Memory B cell (primary cell): ENCODE results near the gene FAM229A.

Experiments
- ATAC-seq: fragments of 150-1000 bp; cut with Tn5 transposase; 2 replicates; pipeline ENCODE4 v1.10.0; 2021; ENCODE audit warnings: low read depth, mild to moderate bottlenecking, moderate library complexity
- DNase-seq, 2 donors: peaks; one replicate each; pipeline ENCODE4 v3.0.0; 2022; ENCODE audit warnings: low spot score in 2 of 2
- H3K27ac Mint-ChIP-seq: one replicate; pipeline ENCODE4 v1.8.0; 2022; ENCODE audit warnings: mild to moderate bottlenecking, moderate library complexity, mixed read lengths
- H3K27me3 Mint-ChIP-seq: one replicate; pipeline ENCODE4 v1.8.0; 2022; ENCODE audit warnings: mixed read lengths
- H3K36me3 Mint-ChIP-seq: one replicate; pipeline ENCODE4 v1.8.0; 2022; ENCODE audit warnings: mild to moderate bottlenecking, mixed read lengths
- H3K4me1 Mint-ChIP-seq: one replicate; pipeline ENCODE4 v1.8.0; 2022; ENCODE audit warnings: mixed read lengths
- H3K4me3 Mint-ChIP-seq: one replicate; pipeline ENCODE4 v1.8.0; 2022; ENCODE audit warnings: mild to moderate bottlenecking, moderate library complexity, mixed read lengths
- H3K9me3 Mint-ChIP-seq: one replicate; pipeline ENCODE4 v1.8.0; 2022; ENCODE audit warnings: mixed read lengths

The FAM229A gene

DNA sequence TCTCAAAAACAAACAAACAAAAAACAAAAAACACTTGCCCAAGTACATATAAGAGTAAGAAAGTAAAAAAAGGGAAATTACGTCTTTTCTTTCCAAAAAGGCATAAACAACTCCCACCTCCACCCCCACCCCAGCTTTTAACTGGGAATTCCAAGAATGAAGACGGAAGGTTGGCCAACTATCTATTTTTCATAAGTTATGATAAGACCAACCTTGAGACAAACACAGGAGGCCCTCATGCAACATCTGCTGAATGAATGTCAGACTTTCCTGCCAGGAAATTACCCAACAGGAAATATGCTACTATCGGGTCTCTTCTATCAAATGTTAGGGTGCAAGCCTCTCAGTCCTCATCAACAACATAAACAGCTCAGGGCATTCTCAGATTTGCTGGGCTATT, 30.0 kb upstream of the FAM229A start:
- H3K36me3 Mint-ChIP-seq = peaks cover 4% of the 10 kb centered on the region
- H3K27ac Mint-ChIP-seq = no peak overlapping the region
- H3K4me1 Mint-ChIP-seq = peaks cover 13% of the 10 kb centered on the region
- DNase-seq (no peak), ATAC-seq (no peak)
- H3K4me3 Mint-ChIP-seq = peak overlapping the region; percentile 11
- H3K9me3 Mint-ChIP-seq = no peaks in the 10 kb centered on the region
- H3K27me3 Mint-ChIP-seq = no peaks in the 10 kb centered on the region

DNA sequence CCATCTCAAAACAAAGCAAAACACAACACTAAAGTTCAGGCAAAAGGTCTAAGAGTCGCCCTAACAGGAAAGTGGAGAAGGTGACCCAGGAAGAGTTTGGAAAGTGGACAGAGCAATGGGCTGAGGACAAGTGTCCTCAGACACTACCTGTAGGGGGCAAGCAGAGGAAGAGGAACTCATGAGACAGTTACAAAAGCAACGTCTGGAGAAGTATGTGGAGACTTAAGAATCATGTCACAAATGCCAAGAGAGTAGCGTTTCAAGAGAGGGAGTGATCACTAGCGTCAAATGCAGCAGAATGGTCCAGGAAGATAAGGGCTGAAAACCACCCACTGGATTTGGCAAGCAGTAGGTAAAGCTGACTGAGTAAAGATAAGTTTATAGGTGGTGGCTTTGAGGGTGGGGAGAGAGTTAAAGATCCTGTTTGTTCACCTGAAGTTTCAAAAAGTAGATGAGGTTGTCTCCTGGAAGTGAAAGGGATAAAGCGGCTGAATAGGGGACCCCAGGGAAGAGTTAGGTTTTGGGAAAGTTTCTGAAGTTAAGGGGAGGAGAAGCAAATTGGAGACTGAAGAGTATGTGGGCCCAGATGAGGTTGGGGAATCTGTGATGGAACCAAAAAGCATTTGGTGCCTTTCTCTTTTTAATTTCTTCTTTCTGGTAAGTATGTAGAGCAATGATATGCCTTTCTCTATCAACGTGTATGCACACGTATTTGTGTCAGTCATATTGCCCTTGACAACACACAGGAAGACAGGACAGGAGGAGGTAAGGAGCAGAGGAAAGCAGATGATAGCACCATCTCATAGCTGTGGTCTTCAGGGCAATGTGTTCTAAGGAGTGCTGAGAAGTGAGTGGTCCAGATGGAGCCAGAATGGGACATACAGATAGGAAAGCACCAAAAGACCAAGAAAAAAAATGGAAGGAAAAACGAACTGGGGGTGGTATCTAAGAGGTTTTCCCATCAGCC, 28.9 kb upstream of the FAM229A start:
- ATAC-seq = no peak
- H3K4me3 Mint-ChIP-seq = no peak overlapping the region
- no peak for DNase-seq
- H3K9me3 Mint-ChIP-seq = no peaks in the 10 kb centered on the region
- no peaks in the 10 kb centered on the region for H3K27me3 Mint-ChIP-seq
- peaks cover 13% of the 10 kb centered on the region for H3K4me1 Mint-ChIP-seq
- H3K36me3 Mint-ChIP-seq = peaks cover 6% of the 10 kb centered on the region
- H3K27ac Mint-ChIP-seq = no peak overlapping the region

DNA sequence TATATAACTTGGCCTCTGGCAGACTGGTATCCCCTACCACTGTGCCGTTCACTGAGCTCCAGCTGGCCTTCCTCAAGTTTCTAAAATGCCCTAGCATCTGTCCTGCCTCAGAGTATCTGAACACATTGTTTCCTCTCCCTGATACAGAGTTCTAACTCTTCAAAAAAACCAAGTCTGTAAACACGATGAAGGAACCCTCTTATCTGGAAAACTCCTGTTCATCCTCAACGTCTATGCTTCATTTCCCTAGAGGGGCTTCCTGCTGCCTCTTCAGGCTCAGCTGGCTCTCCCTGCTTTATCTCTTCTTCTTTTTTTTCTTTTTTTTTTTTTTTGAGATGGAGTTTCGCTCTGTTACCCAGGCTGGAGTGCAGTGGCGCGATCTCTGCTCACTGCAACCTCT, 26.4 kb upstream of the FAM229A start:
- DNase-seq (no peak), ATAC-seq (no peak)
- Mint-ChIP-seq H3K4me3 (no peak overlapping the region), H3K4me1 (peaks cover 6% of the 10 kb centered on the region), H3K9me3 (no peaks in the 10 kb centered on the region), H3K27me3 (no peaks in the 10 kb centered on the region), H3K27ac (no peak overlapping the region), H3K36me3 (peaks cover 11% of the 10 kb centered on the region)

DNA sequence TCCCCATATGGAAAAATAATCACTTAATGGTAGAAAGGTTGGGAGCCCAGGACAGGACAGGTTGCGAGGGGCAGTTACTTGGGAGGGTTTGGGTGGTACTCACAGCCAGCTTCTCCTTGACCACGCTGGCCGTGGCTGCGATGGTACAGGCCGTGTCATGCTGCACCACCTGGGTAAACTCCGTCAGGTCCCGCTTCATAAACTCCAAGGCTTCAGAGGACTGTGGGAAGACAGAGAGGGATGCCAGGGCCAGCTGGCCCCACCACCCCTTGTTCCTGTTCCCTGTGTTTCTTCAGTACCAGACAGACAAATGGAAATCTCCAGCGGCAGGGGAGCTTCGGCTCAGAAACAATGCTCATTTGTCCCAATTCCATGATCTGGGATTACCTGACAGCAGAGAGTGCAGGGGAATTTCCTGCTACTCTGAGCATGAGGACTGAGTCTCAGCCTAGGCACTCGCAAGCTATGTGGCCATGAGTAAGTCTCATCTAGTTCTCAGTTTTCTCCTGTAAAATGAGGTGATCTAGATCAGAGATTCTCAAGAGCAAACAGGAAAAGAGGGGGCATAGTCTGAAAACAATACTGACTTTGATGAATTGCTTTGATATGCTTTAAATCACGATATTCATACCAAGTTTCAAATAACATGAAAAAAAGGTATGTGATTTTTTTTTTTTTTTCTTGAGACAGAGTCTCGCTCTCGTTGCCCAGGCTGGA, 24.5 kb upstream of the FAM229A start:
- no peak overlapping the region for H3K4me3 Mint-ChIP-seq
- peaks cover 16% of the 10 kb centered on the region for H3K36me3 Mint-ChIP-seq
- ATAC-seq (no peak), DNase-seq (no peak)
- no peak overlapping the region for H3K27ac Mint-ChIP-seq
- no peaks in the 10 kb centered on the region for H3K4me1 Mint-ChIP-seq
- H3K27me3 Mint-ChIP-seq = no peaks in the 10 kb centered on the region
- H3K9me3 Mint-ChIP-seq = no peaks in the 10 kb centered on the region

DNA sequence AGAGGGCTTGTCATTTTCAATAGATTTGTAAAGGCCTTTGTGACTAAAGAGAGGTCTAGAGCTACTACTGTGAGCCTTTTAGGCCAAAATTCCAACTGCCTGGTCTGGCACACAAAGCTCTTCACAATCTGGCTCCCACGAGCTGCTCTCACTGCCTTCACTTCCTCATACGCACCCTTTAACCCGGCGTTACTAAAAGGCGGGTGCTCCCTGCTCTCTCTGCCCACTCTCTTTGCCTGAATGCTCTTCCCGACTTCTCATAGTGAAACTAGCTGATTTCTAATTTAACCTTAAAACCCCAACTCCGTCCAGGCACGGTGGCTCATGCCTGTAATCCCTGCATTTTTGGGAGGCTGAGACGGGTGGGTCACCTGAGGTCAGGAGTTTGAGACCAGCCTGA, 17.8 kb upstream of the FAM229A start:
- H3K36me3 Mint-ChIP-seq = peaks cover 41% of the 10 kb centered on the region
- ATAC-seq = no peak
- H3K4me3 Mint-ChIP-seq = no peak overlapping the region
- H3K4me1 Mint-ChIP-seq = no peaks in the 10 kb centered on the region
- no peaks in the 10 kb centered on the region for H3K9me3 Mint-ChIP-seq
- H3K27ac Mint-ChIP-seq = no peak overlapping the region
- no peaks in the 10 kb centered on the region for H3K27me3 Mint-ChIP-seq
- no peak for DNase-seq

DNA sequence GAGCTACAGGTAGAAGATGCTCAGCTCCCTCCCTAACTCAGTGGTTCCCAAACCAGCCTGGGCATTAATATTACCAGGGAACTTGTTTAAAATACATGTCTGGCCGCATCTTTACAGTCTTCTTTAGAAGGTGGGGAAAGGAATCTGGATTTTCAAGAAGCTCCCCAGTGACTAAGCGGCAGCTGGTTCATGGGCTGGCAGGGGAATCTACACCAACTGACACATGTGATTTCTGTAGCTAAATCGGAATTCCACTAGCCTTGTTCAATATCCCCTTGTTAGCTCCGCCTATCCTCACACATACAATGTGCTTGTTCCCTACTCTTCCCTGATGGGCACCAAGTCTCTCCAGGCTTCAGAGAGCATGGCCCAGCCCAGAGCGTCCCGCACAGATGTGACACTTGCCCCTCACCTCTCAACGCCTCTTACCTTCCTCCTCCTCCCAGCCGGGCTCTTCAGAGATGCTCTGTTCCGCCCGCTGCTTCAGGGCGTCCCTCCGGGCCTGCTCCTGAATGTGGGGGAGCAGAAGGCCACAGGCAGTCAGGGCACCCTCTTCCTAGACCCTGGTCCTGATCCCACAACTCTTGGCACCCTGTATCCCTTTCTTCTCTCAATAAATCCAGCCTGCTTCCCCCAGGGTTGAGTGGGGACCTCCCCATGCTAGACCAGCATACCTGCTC, 15.4 kb upstream of the FAM229A start:
- ATAC-seq = no peak
- no peak for DNase-seq
- Mint-ChIP-seq H3K36me3 (peaks cover 46% of the 10 kb centered on the region), H3K4me1 (peaks cover 7% of the 10 kb centered on the region), H3K27me3 (no peaks in the 10 kb centered on the region), H3K27ac (no peak overlapping the region), H3K4me3 (no peak overlapping the region), H3K9me3 (no peaks in the 10 kb centered on the region)

DNA sequence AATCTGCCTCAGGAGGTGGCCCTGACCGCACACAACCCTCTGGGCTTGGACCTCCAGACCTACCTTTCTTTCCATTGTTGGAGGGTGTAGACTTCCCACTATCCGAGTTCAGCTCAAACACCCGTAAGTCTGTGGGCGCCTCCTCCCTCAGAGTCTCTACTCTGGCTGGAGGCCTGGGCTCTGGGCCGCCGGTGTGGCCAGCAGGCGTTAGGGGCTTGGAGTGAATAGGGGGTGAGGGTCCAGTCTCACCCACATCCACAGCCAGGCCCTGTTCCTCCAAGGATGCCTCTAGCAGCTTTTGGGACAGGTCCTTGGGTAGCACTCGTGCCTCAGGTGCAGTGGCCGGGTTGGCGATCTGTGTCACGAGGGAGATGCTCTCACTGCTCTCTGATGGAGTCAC, 13.9 kb upstream of the FAM229A start:
- H3K4me1 Mint-ChIP-seq = peaks cover 17% of the 10 kb centered on the region
- no peaks in the 10 kb centered on the region for H3K9me3 Mint-ChIP-seq
- no peaks in the 10 kb centered on the region for H3K27me3 Mint-ChIP-seq
- H3K4me3 Mint-ChIP-seq = no peak overlapping the region
- H3K27ac Mint-ChIP-seq = no peak overlapping the region
- no peak for ATAC-seq
- peaks cover 47% of the 10 kb centered on the region for H3K36me3 Mint-ChIP-seq
- no peak for DNase-seq

DNA sequence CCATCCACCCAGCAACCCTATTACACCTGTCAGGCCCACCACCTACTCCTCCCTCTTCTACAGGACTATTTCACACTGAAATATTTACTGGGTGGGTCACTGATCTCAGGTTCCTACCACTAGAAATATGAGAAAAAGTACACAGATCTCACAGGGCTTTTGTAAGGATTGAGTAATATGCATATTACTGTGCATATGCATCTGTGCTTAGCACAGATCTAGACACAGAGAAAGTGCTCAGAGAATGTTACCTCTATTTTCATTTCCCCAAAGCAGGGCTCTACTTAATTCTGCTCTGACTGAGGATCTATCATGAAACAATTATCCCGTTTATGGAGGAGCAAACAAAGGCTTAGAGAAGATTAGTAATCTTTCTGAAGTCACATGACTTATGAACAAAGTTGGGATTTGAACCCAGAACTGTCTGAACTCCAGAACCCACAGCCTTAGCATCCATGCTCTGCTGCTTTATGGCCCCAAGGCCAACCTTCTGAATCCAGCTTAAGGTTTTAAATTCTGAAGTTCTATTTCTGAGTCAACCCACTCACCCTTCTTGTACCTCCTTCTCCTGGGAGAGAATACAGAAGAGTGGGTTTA, 11.8 kb upstream of the FAM229A start:
- Mint-ChIP-seq H3K27ac (peak overlapping the region; percentile 41), H3K9me3 (no peaks in the 10 kb centered on the region), H3K36me3 (peaks cover 36% of the 10 kb centered on the region), H3K4me1 (peaks cover 17% of the 10 kb centered on the region), H3K4me3 (no peak overlapping the region), H3K27me3 (no peaks in the 10 kb centered on the region)
- ATAC-seq (no peak), DNase-seq (no peak)

DNA sequence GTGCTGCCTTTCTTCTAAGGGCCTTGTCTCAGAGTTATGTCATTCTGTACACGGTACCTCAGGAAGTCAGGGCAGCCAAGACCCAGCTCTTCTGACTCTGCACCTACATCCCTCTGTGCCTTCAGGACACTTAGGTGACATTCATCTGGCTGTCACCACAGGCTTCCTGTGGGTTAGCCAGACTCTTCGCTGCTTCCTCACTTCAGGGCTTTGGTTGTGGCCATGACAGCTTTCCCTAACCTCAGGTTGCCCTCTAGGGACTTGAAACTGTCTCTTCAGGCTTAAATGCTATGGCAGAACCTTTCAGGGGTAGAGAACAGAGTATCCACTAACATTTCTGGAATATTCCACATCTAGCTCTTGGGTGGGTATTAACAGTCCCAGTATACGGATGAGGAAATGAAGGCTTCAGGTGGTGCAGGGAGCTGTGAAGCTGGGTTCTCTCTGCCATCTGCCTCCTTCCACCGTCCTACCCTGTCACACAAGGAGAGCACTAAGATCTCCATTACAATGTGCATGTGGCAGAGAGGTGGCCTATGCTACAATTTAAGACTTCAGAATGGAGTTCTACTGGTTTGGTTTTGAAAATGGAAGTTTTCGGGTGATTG, 10.0 kb upstream of the FAM229A start:
- H3K27ac Mint-ChIP-seq = peak overlapping the region; percentile 8
- H3K27me3 Mint-ChIP-seq = no peaks in the 10 kb centered on the region
- DNase-seq (no peak), ATAC-seq (peak; percentile 87)
- peaks cover 17% of the 10 kb centered on the region for H3K4me1 Mint-ChIP-seq
- H3K9me3 Mint-ChIP-seq = no peaks in the 10 kb centered on the region
- no peak overlapping the region for H3K4me3 Mint-ChIP-seq
- H3K36me3 Mint-ChIP-seq = peaks cover 27% of the 10 kb centered on the region

DNA sequence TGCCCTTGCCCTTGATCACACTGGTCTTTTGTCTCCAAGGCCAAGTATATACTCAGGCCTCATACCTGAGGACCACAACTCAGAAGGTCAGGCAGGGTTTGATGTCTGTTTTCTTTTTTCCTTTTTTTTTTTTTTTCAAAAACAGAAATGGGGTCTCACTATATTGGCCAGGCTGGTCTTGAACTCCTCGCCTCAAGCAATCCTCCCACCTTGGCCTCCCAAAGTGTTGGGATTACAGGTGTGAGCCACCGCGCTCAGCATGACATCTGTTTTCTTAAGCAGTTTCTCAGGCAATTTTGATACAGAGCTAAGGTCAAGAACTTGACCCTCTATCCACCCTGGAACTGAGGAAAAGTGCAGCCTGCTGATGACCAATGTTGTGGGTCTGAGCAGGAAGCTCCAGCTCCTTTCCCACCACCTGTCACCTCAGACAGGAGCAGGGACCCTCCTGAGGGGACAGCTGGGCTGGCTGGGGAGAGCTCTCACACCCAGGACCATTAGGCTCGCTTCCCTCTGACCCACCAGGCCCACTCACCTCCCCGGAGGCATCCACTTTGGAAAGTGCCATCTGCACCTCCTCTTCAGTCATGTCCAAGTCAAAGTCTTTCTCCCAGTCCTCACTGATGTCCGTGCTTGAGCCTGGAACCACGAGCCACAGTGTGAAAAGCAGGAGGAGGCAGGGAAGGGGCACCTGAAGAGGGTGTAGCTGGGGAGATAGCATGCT, 5.8 kb upstream of the FAM229A start:
- Mint-ChIP-seq H3K27ac (no peak overlapping the region), H3K27me3 (no peaks in the 10 kb centered on the region), H3K4me1 (peaks cover 16% of the 10 kb centered on the region), H3K9me3 (no peaks in the 10 kb centered on the region), H3K4me3 (no peak overlapping the region), H3K36me3 (peaks cover 18% of the 10 kb centered on the region)
- no peak for ATAC-seq
- no peak for DNase-seq

DNA sequence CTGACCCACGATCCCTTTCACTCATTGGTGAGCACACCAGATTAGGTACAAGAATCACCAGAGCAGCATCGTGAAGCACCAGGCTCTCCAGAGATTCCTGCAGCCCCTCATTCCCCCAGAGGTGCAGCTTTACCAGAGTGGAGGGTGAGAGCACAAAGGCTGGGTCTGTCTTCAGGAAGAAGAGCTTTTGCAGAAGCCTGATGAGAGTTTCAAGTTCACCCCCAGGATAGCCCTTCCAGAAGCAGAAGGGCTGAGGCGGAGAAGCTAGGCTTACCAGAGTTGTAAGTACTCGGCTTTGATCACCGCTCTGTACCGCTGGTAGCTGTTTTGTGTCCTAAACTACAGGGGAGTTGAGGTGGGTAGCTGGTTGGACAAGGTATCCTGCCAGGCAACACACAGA, 3.2 kb upstream of the FAM229A start:
- H3K27me3 Mint-ChIP-seq = no peaks in the 10 kb centered on the region
- H3K27ac Mint-ChIP-seq = no peak overlapping the region
- DNase-seq (no peak), ATAC-seq (no peak)
- H3K4me3 Mint-ChIP-seq = no peak overlapping the region
- peaks cover 8% of the 10 kb centered on the region for H3K4me1 Mint-ChIP-seq
- H3K36me3 Mint-ChIP-seq = peaks cover 13% of the 10 kb centered on the region
- no peaks in the 10 kb centered on the region for H3K9me3 Mint-ChIP-seq

DNA sequence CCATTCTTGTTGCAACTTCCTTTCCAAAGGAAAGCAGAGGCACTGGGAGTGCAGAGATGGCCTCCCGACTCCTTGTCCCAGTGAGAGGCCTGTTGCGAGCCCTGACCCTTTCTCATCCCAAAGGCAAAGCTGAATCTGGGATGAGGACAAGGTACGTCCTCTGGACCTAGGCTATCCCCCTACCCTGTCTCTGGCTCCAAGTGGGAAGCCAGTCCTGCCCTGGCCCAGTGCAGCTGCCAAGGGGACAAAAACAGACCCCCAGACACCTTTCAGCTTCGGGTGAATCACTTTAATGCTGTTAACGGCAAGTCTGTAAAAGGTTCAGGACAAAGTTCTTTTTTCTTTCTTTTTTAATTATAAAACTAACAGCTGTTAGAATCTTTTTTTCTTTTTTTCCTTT, 2.6 kb upstream of the FAM229A start:
- no peaks in the 10 kb centered on the region for H3K9me3 Mint-ChIP-seq
- no peaks in the 10 kb centered on the region for H3K27me3 Mint-ChIP-seq
- ATAC-seq (no peak), DNase-seq (no peak)
- H3K36me3 Mint-ChIP-seq = peaks cover 13% of the 10 kb centered on the region
- peaks cover 10% of the 10 kb centered on the region for H3K4me1 Mint-ChIP-seq
- no peak overlapping the region for H3K4me3 Mint-ChIP-seq
- H3K27ac Mint-ChIP-seq = no peak overlapping the region

DNA sequence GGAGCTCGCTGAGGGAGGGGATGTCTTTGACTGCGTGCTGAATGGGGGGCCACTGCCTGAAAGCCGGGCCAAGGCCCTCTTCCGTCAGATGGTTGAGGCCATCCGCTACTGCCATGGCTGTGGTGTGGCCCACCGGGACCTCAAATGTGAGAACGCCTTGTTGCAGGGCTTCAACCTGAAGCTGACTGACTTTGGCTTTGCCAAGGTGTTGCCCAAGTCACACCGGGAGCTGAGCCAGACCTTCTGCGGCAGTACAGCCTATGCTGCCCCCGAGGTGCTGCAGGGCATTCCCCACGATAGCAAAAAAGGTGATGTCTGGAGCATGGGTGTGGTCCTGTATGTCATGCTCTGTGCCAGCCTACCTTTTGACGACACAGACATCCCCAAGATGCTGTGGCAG, 1.4 kb upstream of the FAM229A start:
- H3K4me3 Mint-ChIP-seq = no peak overlapping the region

More for the DNA sequence above, 1.4 kb upstream of the FAM229A start:
- Mint-ChIP-seq H3K27me3 (no peaks in the 10 kb centered on the region), H3K27ac (no peak overlapping the region), H3K36me3 (peaks cover 12% of the 10 kb centered on the region), H3K4me1 (peaks cover 17% of the 10 kb centered on the region), H3K9me3 (no peaks in the 10 kb centered on the region)
- DNase-seq (no peak), ATAC-seq (no peak)
